GM21529 (cell line): ENCODE results near the gene PARD3B.

Experiments
- ATAC-seq: cut with Tn5 transposase; IDR thresholded peaks from one replicate; pipeline ENCODE4 v1.9.1; 2021; ENCODE audit not compliant: unreplicated experiment

Gene PARD3B

DNA sequence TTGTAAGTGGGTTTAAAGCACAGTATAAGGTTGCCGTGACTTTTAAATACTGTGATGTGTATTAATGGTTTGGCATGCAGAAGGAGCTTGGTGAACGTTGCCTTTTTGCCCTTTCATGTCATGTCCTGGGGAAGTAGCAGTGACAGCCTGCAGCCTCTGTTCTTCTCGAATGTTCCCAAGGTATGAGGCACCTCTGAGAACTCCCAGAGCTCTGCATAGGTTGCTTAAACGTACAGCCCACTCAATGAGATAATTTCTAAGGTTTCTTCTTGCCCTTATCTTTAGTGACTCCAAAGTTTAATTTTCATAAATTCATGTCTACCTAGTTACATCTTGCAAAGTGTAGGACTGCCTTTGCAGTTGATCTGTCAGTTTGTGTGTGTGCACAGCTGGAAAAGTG is 36.7 kb downstream of the PARD3B start:
- no peak for ATAC-seq

DNA sequence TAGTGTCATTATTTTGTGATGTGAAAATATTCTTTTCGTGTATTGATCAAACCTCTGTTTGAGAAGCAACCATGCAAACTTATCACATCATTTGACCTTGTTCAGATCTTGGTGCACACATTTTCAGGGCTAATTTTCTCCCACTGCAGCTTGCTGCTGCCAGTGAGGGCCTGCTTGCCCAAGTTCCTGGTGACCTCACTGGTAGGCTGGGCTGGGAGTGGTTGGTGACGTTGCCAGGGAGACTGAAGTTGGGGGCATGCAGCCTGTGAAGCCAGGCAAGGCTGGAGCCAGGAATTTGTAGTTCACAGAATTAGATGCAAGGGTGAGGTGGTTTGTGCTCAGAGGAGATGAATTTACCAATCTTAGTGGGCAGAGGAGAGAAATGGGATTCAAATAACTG is 38.5 kb downstream of the PARD3B start:
- ATAC-seq, result no peak

DNA sequence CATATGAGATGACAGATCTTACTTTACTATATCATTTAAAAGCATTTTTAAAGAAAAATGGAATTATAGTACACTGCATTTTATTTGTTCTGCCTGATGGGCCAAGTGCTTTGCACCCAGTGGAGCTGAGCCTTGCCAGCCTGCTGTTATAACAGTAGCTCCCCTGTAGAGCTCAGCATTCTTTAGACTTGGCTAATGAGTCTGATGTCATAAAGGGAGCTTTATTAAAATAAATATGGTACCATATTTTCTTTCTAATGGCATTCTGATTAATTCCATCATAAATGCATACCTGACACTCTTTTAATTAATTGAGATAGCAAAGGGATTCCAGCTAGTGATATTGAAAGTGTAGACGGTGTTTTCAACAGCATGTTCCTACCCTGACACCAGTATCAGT is 40.7 kb downstream of the PARD3B start:
- ATAC-seq, result no peak

DNA sequence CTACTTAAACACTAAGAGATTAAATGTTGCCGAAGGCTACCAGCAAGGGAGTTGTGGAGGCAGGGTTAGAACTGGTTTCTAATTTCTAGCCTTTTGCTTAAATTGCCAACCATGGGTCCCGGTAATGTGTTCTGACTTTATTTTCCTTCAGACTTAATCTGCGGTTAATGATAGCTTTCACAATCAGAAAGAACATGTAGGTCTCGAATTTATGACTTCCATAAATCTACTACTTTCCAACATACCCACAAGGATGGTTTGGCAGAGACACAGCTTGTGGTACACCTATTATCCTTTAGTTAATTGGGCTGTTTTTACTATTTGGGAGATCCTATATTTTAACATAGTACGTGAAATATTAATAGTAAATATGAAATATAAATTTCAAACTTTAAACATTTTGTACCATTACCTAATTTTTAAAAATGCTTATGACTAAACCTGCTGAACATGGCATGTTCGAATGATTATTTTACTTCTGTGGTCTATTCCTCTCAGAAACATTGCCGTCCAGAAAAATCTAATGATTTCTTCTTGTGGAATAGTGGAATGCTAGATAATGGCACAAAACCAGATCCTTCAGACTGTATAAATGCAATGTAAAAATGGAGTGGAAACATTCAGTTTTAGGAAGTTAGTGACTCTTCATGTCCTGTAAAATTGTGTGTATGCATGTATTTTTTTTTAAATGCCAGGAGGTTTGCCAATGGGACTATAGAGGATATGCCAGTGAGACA is 41.3 kb downstream of the PARD3B start:
- no peak for ATAC-seq

DNA sequence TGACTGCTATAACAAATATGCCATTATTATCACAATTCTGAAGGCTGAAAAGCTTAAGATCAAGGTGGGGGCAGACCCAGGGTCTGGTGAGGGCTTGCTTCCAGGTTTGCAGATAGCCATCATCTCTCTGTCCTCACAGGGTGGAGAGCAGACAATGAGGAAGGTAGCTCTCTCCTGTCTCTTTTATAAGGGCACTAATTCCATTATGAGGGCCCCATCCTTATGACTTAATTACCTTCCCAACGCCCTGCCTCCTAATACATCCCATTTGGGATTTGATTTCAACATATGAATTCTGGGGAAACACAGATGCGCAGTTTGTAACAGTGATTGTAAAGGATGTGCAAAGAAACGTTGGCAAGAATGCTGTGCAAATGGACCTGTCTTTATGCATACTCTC is 44.8 kb downstream of the PARD3B start:
- ATAC-seq, result no peak

DNA sequence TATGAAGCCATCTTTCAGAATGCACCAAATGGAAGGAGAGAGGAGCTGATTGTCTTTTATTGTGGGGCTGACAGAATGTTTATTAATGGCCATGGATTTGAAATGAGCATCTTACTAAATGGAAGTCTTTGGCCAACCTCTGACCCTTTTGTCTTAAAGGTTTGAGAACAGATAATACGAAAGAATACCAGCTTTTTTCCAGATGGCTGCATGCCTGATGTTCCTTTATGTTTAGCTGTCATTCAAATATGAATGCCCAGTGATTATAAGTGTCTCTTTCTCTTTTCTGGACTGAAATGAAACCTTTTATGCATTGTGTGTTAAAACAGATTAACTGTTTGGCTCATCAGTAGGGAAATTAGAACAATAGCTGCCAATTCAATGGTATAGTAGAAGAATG is 46.0 kb downstream of the PARD3B start:
- ATAC-seq, result no peak

DNA sequence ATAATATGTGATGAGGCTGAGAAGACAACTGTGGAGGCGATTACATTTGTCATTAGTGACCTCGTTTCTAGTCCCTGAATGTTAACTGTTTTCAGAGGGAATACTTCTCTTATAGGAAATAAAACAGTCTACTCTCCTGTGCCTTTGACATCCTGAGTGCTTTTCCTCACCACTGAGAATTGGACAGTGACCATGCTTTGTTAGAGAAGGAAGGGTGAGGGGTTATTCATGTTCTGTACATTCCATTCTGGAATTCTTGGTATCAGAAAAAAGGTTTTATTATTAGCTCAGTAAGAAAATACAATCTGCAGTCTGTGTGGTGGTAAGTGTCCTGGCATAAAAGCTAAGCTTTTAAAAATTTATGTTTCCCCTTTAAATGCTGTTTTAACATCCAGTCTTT is 58.8 kb downstream of the PARD3B start:
- ATAC-seq, result no peak

DNA sequence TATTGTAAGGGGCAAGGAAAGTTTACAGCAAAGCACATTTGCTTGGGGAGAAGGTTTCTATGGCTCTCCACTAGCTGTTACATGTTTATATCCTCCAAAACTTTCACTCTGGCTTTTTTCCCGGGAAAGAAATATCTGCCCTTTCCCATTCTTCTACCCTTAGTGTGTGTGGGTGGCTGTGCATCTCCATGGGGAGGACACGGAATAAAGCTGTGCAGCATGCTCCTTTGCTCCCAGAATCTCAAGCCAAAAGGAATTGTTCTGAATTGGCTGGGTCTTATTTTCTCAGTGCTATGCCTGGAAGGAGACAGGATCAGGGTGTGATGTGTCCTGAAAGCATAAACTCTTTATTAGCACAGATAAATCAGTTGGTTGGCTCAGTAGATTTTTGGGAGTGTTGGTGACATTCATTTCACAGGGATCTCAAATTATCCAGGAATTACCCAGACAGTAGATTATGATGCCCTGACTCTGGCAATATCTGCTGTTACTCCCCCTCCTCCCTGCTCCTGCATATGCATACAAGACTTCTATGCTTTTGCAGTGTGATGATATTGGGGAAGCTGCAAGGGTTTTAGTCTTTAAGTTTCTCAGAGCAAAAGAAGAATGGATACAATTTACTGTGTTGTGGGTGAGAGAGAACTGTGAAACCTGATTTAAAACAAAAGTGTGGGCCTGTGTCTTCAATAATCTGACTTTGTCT is 63.1 kb downstream of the PARD3B start:
- no peak for ATAC-seq

DNA sequence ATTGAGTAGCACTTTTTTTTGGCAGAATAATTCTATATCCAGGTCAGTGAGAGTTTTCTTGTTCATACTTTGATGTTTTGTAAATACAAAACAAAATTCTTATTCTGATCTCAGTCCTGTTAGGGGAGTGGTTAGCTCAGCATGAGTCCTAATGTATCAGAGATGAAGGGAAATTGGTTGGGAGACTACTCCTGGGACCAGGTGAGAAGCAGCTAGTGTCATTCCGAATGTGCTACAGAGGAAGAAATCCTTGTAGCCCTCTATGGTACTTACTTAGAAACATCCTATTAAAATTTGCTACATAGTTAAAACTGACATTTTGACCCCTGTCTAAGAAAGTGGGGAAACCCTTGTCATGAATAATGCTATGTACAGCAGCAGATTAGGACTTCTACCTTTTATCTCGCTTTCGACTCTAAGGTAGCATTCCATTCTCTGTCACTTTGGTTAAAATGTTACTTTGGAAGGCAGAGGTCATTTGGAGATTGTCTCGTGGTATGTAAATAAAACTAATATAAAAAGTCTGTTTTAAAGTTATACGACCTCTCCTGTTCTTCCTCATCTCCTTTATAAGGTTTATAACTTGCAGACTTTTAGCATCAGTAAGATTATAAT is 65.8 kb downstream of the PARD3B start:
- ATAC-seq, result no peak

DNA sequence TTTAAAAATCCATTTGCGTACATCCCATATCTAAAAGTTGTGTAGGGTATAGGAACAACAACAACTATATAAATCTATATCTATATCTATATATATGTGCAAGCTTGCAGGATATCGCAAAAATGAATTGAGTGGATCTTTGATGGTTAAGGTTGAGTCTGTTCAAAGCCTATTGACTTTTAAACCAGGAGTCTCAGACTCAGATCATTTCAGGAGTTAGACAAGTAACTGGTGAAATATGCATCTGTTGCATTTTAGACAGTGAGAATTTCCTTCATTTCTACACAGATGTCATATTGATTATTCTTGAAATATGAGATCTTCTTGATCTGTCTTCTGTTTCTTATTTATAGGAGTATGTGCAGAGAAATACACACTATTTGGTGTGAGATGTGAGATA is 66.5 kb downstream of the PARD3B start:
- ATAC-seq, result no peak

DNA sequence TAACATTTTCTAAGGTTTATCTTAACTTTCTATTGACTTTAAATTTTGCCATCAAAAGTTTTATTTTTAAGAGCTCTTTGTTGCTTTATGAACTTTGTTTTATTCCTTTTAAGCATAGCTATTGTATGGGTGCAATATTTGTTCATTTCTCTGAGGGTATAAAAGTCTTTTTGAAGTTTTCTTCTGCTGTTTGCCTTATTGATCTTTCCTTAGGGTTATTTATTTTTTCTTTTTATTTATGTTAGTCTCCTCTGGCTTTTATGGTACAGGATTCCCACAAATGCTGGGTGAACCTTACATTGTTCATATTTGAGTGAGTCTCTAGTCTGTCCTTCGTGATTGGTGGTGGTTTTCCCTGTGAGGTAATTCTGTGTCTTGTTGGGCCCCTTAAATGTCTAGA is 68.4 kb downstream of the PARD3B start:
- no peak for ATAC-seq

DNA sequence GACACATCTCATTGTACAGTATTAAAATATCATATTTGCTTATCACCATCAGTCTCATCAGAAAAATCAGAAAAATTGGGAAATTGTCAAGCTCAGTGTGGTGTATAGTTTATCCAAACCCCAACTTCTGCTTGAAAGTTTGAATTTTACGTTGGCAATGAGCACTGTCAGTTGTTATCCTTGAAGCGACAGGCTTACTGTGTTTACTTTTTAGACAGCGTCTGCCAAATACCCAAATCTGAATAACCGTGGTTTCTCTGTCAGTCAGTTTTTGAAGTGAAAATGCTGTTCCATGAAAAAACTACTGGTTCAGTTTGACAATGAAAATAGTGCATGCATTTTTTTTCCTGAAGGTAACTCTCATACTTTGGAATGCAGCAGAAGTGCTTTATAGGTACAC is 70.2 kb downstream of the PARD3B start:
- no peak for ATAC-seq

DNA sequence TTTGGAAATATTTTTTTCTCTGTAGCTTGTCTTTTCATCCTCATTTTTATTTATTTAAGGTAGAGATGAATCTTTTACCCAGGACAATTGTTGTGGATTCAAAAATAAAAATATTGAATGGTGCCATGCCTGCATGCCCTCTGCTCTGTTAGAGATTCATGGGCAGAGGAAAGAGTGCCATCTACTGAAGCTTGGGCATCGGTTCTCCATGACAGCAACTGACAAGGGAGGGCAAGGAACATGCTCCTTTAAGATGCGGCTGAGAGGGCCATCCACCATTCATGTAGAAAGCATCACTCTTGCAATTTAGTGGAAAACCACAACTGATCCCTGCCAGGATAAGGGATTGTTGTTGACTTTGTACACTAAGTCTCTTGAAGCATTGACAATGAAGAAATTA is 79.9 kb downstream of the PARD3B start:
- no peak for ATAC-seq

DNA sequence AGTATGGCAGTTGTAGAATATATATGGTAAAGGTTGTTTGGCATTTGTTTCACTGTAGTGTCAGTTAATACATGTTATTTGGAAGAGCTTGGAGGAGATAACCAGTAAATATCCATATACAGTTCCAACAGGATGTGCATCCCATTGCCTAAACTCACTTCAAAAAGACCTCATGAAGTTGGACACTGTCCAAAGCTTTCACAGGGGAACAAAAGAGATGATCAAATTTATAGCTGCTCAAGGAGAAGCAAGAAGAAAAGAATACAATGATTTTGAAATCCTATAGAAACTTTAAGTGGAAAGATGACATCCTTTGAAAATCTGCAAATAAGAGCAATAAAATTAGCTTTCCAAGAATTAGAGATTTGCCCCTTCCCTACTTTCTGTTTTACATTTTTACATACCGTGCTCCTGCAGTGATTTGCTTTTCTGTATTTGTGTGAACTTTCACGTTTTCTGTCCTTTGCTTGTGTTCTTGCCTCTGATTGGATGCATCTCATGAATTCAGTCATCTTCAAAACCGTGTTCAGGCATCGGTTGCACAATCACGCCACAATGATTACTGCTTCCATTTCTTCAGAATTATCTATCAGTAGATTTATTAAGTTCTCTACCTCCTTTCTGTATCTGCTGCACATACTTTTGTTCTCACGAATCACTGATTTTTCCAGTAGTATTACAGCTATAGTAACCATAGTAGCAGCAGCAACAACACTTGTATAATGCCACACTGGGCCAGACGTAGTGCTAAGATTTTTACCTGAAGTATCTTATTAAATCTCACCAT is 83.8 kb downstream of the PARD3B start:
- no peak for ATAC-seq

DNA sequence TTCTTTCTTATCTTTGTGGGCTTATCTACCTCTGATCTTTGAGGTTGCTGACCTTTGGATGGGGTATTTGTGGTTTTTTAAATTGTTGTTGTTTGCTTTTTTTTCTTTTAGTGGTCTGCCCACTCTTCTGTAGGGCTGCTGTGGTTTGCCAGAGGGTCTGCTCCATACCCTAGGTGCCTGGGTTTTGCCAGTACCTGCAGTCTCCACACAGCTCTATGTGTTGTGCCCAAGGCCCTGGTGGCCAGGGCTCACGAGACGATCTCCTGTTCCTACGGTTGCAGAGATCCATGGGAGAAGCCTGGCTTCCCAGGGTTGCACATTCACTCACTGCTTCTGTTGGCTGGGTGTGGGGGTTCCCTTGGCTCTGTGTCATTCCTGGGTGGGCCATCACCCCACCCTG is 87.1 kb downstream of the PARD3B start:
- ATAC-seq, result no peak

DNA sequence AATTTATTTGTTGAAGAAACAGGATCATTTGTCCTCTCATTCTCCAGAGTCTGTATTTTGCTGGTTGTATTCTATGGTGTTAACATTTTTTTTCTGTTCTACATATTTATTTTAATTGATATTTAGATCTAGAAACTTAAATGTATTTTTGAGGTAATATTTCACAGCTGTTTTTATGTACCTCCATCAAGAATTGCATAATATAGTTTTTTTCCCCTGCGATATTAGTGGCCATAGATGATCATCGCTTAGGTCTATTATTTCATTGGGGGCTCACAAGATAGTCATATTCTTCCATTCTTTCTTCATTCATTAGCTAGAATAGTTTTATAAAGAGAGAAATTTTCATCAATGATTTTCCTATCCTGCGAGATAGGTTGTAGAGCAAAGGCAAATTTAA is 89.3 kb downstream of the PARD3B start:
- no peak for ATAC-seq

DNA sequence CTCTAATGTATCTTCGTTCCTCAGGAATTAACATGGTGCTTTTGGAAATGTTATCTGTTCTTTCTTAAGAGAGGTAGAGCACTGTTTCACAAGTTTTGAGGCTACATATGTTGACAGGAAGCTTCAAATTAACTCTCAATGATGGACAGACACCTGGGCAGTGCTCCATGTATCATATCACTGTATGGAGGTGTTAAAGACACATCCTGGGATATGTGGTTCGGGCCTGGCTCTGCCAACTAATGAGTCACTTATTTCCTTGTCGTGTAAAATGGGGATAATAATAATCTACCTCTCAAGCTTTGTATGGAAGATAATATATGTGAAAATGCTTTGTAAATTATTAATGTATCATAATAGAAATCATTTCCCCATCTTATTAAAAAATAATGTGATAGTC is 90.2 kb downstream of the PARD3B start:
- no peak for ATAC-seq

DNA sequence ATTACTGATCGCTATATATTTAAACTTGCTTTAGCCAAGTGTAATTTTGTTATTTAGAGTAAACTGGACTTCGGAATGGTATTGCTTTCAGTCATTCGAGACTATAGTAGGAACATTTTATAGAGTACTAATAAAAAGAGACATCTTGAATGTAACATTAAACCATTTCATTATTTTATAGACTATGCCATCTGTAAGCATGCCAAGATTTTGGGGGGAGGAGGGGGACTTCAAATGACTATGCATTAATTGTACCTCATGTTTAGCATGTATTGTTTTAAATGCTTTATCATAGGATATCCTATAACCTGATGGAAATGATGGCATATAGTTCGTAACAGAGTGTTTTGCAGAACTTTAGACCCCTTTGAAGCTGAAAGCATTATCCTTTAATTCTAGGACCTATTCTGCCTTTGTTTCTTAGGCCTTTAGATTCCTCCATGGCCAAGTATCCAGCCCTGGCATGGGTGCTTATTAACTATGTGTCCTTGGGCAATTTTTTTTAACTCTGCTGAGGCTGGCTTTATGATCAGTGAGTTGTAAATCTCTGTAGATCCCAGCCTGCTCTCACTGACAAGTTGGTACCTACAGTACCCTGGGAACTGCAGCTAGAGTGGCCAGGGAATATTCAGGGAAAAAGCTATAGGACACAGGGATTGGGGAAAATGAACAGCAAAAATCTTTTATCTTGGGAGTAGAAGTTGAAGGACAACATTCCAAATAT is 93.4 kb downstream of the PARD3B start:
- no peak for ATAC-seq

DNA sequence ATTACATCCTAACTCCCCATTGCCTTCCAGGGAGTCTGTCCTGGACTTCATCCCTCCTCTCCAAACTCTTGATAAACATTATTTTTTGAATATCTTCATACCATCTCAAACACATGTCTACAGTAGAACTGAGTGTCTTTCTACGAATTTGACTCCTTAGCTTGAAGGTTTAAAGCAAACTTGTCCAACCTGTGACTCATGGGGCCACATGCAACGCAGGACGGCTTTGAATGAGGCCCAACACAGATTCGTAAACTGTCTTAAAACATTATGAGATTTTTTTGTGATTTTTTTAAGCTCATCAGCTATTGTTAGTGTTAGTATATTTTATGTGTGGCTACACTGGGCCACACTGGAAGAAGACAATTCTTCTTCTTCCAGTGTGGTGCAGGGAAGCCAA is 98.1 kb downstream of the PARD3B start:
- no peak for ATAC-seq

DNA sequence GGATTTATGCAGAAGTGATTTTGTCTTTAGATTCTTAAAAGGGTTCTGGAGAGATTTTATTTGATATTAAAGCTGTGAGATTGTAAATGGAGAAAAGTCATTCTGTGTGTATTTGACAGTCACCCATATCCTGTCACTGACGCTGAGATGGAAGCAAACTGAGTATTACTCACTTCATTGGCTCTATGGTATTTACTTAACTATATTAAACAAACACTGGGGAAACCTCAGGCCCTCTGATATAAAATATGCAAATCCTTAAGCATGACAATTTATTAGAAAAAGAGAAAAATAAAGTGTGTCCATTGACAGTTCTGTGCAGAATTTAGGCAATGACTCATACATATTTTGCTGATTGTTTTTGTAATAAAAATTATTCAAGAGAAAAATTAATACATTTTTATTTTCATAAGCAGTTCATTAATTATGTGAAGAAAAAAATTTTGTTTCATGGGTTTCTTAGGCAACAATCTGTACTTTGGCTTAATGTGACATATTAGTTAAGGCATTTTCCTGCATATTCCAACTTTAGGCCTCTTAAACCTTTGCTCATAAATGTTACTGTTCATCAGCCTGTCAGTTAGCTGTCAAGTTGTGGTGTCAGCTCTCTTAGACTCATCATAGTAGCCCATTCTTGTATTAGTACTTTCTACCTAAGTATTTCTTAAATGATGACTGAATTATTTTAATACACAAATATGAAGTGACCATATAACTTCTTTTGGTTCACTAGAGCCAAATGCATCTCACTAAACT is 99.9 kb downstream of the PARD3B start:
- ATAC-seq, result no peak
